NCI-H2107 treated with DMSO at 0.1 percent for 48 hours (cell line): ENCODE data around the gene CTNND1.
A peak's percentile ranks its signal among the peaks of the same experiment; 100 is the strongest.

ENCODE experiments used
- DNase-seq: peaks from one replicate; lab custom pipeline; 2025; ENCODE audit not compliant: unreplicated experiment; lab: John Stamatoyannopoulos, UW

Gene CTNND1

GRCh38 chr11:57763568-57763967 is 2.0 kb downstream of the CTNND1 start:
- DNase-seq = no peak

- DNase-seq = no peak
Measured at GRCh38 chr11:57764021-57764420, 2.4 kb downstream of the CTNND1 start.

- no peak for DNase-seq
Measured at GRCh38 chr11:57764566-57764965, 3.0 kb downstream of the CTNND1 start.

GRCh38 chr11:57764972-57765371 is 3.4 kb downstream of the CTNND1 start:
- DNase-seq = no peak

GRCh38 chr11:57770793-57771192 is 9.2 kb downstream of the CTNND1 start:
- DNase-seq = no peak

- no peak for DNase-seq
Measured at GRCh38 chr11:57771365-57771764, 9.8 kb downstream of the CTNND1 start.

GRCh38 chr11:57772562-57772961 is 11.0 kb downstream of the CTNND1 start:
- no peak for DNase-seq

- no peak for DNase-seq
Measured at GRCh38 chr11:57773026-57773598, 11.5 kb downstream of the CTNND1 start.

- DNase-seq = no peak
Measured at GRCh38 chr11:57775491-57775890, 13.9 kb downstream of the CTNND1 start.

GRCh38 chr11:57776031-57776521 is 14.5 kb downstream of the CTNND1 start:
- DNase-seq = no peak

- no peak for DNase-seq
Measured at GRCh38 chr11:57776577-57777210, 15.1 kb downstream of the CTNND1 start.

- no peak for DNase-seq
Measured at GRCh38 chr11:57777969-57778317, 16.3 kb downstream of the CTNND1 start.

GRCh38 chr11:57778318-57779037 is 16.9 kb downstream of the CTNND1 start:
- DNase-seq = peak; percentile 75

- no peak for DNase-seq
Measured at GRCh38 chr11:57779276-57779675, 17.7 kb downstream of the CTNND1 start.

GRCh38 chr11:57781529-57781943 is 19.9 kb downstream of the CTNND1 start:
- no peak for DNase-seq

GRCh38 chr11:57785072-57785471 is 23.5 kb downstream of the CTNND1 start:
- DNase-seq = no peak

- DNase-seq = no peak
Measured at GRCh38 chr11:57786436-57786835, 24.8 kb downstream of the CTNND1 start.

- DNase-seq = no peak
Measured at GRCh38 chr11:57787006-57787604, 25.5 kb downstream of the CTNND1 start.

- DNase-seq = no peak
Measured at GRCh38 chr11:57787920-57788702, 26.5 kb downstream of the CTNND1 start.

- no peak for DNase-seq
Measured at GRCh38 chr11:57788703-57789088, 27.1 kb downstream of the CTNND1 start.
